Ascending aorta (tissue), 2 donors: Measurements from ENCODE around the gene PRR19. TPM values are rescaled to one million over a fixed set of nuclear protein-coding genes. Genes with fewer than 3 reads are reported as not detected.

ENCODE experiments used
- DNase-seq, 2 donors: peaks; one replicate each; pipeline ENCODE4 v3.0.0-alpha.2; 2019; ENCODE audit warnings: low spot score in 2 of 2
- H3K27ac ChIP-seq, 2 donors: fragments of 200-600 bp; sonication (generic); one replicate each; pipeline ENCODE4 v1.5.1; 2016 to 2017; ENCODE audit warnings: mild to moderate bottlenecking in 1 of 2
- H3K27me3 ChIP-seq: fragments of 200-600 bp; sonication (generic); one replicate; pipeline ENCODE4 v1.5.1; 2017
- H3K36me3 ChIP-seq, 2 donors: fragments of 200-600 bp; sonication (generic); one replicate each; pipeline ENCODE4 v1.5.1; 2016
- H3K4me1 ChIP-seq, 2 donors: fragments of 200-600 bp; sonication (generic); one replicate each; pipeline ENCODE4 v1.5.1; 2016 to 2017; ENCODE audit warnings: mild to moderate bottlenecking in 1 of 2
- H3K4me3 ChIP-seq, 2 donors: fragments of 200-600 bp; sonication (generic); one replicate each; pipeline ENCODE4 v1.5.1; 2016 to 2017; ENCODE audit warnings: mild to moderate bottlenecking in 1 of 2
- H3K9me3 ChIP-seq, 2 donors: fragments of 200-600 bp; sonication (generic); one replicate each; pipeline ENCODE4 v1.5.1; 2016
- CTCF ChIP-seq, 3 experiments: fragments of 200-600 bp in 2 of 3; fragments of 450-650 bp in 1 of 3; sonication (generic) in 2 of 3; IDR thresholded peaks; one replicate each; pipeline ENCODE4 v1.5.1; 2016 to 2019; ENCODE audit warnings: antibody characterized with exemption in 3 of 3, mild to moderate bottlenecking in 1 of 3, moderate library complexity in 1 of 3
- intact Hi-C: fragments of 100-400 bp; cut with DNase I; formaldehyde crosslinking; loops from one replicate; pipeline ENCODE4 v1.15.1; 2023
- total RNA-seq: library from RNA; depleted of rRNA; stranded (reverse); fragments of >200 nt; gene quantifications from one replicate; pipeline ENCODE4 v1.1.0, GENCODE V29; 2016

Gene PRR19
- total RNA-seq, 1 donor from 2014 or later: not detected

GRCh38 chr19:42325308-42325895 is 23.5 kb downstream of the PRR19 start, which contains the start of gene MEGF8:
Gene MEGF8 (plus strand): TSS chr19:42325635. CDS start chr19:42326244, 609 bp downstream.
- peak within 1 kb of the TSS; percentile 38 to 48 for H3K27ac ChIP-seq
- H3K9me3 ChIP-seq: no peaks in the 10 kb centered on the region
- peak; percentile 92 to 99 for DNase-seq
- peaks cover 11% of the 10 kb centered on the region for H3K27me3 ChIP-seq
- peaks cover 5 to 29% of the 10 kb centered on the region in 2 donors for H3K4me1 ChIP-seq
- H3K36me3 ChIP-seq: no peaks in the 10 kb centered on the region
- intact Hi-C loops: loop anchor here (1.0 to 5.0 kb wide), 4 partner anchors 71 to 368 kb away; partner anchors contain the start of genes GSK3A, POU2F2 and RABAC1
- TF ChIP-seq CTCF (IDR thresholded peaks at IDR 0.05): peak in 1 of 3 experiments; percentile 81
- H3K4me3 ChIP-seq: peak within 1 kb of the TSS; percentile 66 to 85

GRCh38 chr19:42325896-42326771 is 24.2 kb downstream of the PRR19 start:
- no peaks in the 10 kb centered on the region for H3K36me3 ChIP-seq
- H3K27me3 ChIP-seq: peaks cover 11% of the 10 kb centered on the region
- peaks cover 5 to 29% of the 10 kb centered on the region in 2 donors for H3K4me1 ChIP-seq
- peak in 1 of 3 experiments; percentile 13 for TF ChIP-seq CTCF (IDR thresholded peaks at IDR 0.05)
- peak overlapping the region; percentile 66 to 85 for H3K4me3 ChIP-seq
- intact Hi-C loops: loop anchor here (1.0 to 5.0 kb wide), 4 partner anchors 71 to 369 kb away; partner anchors contain the start of genes GSK3A, POU2F2 and RABAC1
- H3K27ac ChIP-seq: peak overlapping the region; percentile 38 to 48
- no peak for DNase-seq
- no peaks in the 10 kb centered on the region for H3K9me3 ChIP-seq

GRCh38 chr19:42326969-42327368 is 25.0 kb downstream of the PRR19 start:
- no peak for DNase-seq
- Histone ChIP-seq H3K4me1 (peaks cover 5 to 29% of the 10 kb centered on the region in 2 donors), H3K4me3 (peak overlapping the region; percentile 66 to 85), H3K27me3 (peaks cover 11% of the 10 kb centered on the region), H3K27ac (no peak overlapping the region), H3K36me3 (no peaks in the 10 kb centered on the region), H3K9me3 (no peaks in the 10 kb centered on the region)
- intact Hi-C loops: loop anchor here (5.0 kb wide), 1 partner anchor 370 kb away; the partner anchor contains the start of gene RABAC1
- no peak for TF ChIP-seq CTCF (IDR thresholded peaks at IDR 0.05)

- Histone ChIP-seq H3K36me3 (no peaks in the 10 kb centered on the region), H3K4me1 (peaks cover 5 to 29% of the 10 kb centered on the region in 2 donors), H3K9me3 (no peaks in the 10 kb centered on the region), H3K4me3 (peak overlapping the region in 1 of 2 donors; percentile 66), H3K27me3 (peaks cover 11% of the 10 kb centered on the region), H3K27ac (no peak overlapping the region)
- no peak for TF ChIP-seq CTCF (IDR thresholded peaks at IDR 0.05)
- no peak for DNase-seq
- intact Hi-C loops: loop anchor here (5.0 kb wide), 1 partner anchor 370 kb away; the partner anchor contains the start of gene RABAC1
Observed at GRCh38 chr19:42327381-42327780, 25.4 kb downstream of the PRR19 start.

- H3K9me3 ChIP-seq: no peaks in the 10 kb centered on the region
- no peak overlapping the region for H3K4me3 ChIP-seq
- H3K27me3 ChIP-seq: peaks cover 11% of the 10 kb centered on the region
- intact Hi-C loops: loop anchor here (5.0 kb wide), 1 partner anchor 371 kb away; the partner anchor contains the start of gene RABAC1
- H3K36me3 ChIP-seq: no peaks in the 10 kb centered on the region
- no peak for TF ChIP-seq CTCF (IDR thresholded peaks at IDR 0.05)
- H3K4me1 ChIP-seq: peaks cover 5 to 29% of the 10 kb centered on the region in 2 donors
- no peak overlapping the region for H3K27ac ChIP-seq
- no peak for DNase-seq
Observed at GRCh38 chr19:42328106-42328505, 26.2 kb downstream of the PRR19 start.
